G401.6 (cell line): ENCODE results near the gene SARM1.
"Not testable (repeated sequence)": the region's sequence is repeated elsewhere in the genome, so short reads cannot be mapped to it uniquely, and the experiment has no call there.

Experiments used
- FAIRE-seq: peaks from 2 replicates; lab custom pipeline; 2012; peaks lifted over from hg19 to GRCh38; lab: Jason Lieb, UNC

SARM1 gene

GRCh38 chr17:28427371-28427770 lies 55.9 kb downstream of the SARM1 start:
- FAIRE-seq: no peak

- FAIRE-seq: not testable (repeated sequence)
Observed at GRCh38 chr17:28427982-28428381, 56.5 kb downstream of the SARM1 start.

- no peak for FAIRE-seq
Observed at GRCh38 chr17:28433721-28434120, 62.2 kb downstream of the SARM1 start.

GRCh38 chr17:28434326-28434725 lies 62.8 kb downstream of the SARM1 start:
- FAIRE-seq: not testable (repeated sequence)

- no peak for FAIRE-seq
Observed at GRCh38 chr17:28443901-28444638, 72.6 kb downstream of the SARM1 start.

- FAIRE-seq: no peak
Observed at GRCh38 chr17:28446716-28447395, 75.4 kb downstream of the SARM1 start.

- no peak for FAIRE-seq
Observed at GRCh38 chr17:28447396-28447760, 75.9 kb downstream of the SARM1 start.

GRCh38 chr17:28449859-28450258 lies 78.4 kb downstream of the SARM1 start:
- no peak for FAIRE-seq
